Measurements from ENCODE around the gene ZNF672.

ZNF672 gene

DNA sequence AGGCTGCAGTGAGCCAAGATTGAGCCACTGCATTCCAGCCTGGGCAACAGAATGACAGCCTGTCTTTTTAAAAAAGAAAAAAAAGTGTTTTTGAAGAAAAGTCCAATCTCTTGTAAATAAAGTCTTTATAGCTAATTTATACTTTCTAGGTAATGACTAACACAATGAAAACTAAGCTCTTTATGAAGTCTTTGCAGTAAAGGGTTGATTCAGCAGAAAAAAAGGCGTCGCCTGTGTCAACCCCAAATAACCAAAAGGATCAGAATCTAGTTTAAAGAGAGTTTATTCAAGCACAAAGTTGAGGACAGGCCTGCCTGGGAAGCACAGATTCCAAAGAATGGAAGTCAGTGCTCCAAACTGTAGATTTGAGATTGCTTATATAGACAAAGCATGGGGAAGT lies 53.7 kb downstream of the ZNF672 start:
- no peak for DNase-seq

DNA sequence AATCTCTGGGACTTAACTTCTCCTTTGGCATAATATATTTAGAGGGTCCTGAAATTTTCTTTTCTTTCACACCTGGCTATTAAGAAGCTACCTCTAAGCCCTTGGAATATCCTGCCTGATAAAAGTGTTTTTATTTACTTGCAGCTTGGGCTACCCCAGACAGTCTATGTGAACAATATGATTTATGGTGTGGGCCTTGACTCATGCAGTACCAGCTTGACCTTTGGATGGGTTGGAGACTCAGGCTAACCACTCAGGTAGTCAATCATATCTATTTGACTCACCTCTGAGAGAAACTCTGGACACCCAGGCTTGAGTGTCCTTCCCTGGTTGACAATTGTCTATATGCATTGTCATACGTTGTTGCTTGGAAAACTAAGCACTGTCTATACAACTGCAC lies 54.6 kb downstream of the ZNF672 start:
- DNase-seq: no peak

DNA sequence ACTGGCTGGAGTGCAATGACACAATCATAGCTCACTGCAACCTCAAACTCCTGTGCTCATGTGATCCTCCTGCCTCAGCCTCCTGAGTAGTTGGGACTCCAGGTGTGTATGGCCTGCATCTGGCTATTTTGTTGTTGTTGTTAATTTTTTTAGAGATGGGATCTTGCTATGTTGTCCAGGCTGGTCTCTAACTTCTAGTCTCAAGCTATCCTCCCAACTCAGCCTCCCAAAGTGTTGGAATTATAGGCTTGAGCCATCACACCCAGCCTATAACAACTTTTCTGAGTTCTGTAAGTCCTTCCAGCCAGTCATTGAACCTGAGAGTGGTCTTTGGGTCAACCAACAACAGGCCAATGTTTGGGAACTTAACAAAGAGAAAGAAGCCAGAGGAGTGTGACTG lies 56.8 kb downstream of the ZNF672 start:
- no peak for DNase-seq

DNA sequence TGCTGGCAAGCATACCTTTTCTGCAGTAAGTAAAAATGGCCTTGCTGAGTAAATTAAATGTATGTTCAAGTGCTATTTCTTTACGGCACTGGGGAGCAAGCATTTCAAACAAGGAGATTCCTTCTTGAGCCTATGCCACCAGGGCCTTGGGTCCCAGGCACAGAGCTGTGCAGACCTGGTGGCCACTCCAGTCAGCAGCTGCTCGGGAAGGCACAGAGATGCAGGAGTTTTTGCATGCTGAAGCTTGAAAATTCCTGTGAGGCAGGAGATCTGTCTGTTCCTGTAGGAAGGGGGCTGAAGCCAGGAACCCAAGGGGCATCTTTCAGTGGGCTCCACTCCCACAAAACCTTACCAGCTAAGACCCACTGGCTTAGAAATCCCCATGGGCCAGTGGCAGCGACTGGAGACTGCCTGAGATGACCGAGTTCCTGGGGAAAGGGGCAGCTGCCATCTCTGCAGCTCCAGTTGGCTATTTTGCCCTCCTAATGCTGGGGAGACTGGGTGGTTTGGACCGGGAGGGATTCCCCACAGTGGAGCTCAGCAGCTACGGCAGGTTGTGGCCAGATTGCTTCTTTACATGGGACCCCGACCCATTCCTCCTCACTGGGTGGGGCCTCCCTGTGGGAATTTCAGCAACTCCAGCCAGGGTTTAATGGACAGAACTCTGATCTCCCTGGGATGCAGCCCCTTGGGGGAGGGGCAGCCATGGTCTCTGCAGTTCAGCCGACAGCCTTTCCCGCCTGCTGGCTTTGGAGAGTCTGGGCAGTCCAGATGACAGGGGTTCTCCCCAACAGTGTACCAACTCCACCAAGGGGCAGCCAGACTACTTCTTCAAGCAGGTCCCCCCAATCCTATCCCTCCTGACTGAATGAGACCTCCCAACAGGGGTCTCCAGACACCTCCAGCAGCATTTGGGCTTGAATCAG lies 59.7 kb downstream of the ZNF672 start:
- DNase-seq: no peak
